GM19397 (cell line): ENCODE measurements around the gene DGKD.

ENCODE experiments used
- ATAC-seq: cut with Tn5 transposase; IDR thresholded peaks from one replicate; pipeline ENCODE4 v1.9.1; 2021; ENCODE audit warnings: mild to moderate bottlenecking, moderate library complexity; ENCODE audit not compliant: unreplicated experiment

Gene DGKD

GRCh38 chr2:233440314-233440713 lies 86.0 kb downstream of the DGKD start:
- no peak for ATAC-seq

GRCh38 chr2:233440714-233441113 lies 86.4 kb downstream of the DGKD start:
- ATAC-seq: no peak

- ATAC-seq: no peak
These were observed 87.1 kb downstream of the DGKD start for GRCh38 chr2:233441161-233442027.

- no peak for ATAC-seq
These were observed 87.7 kb downstream of the DGKD start for GRCh38 chr2:233442028-233442310.

GRCh38 chr2:233443511-233444183 lies 89.4 kb downstream of the DGKD start:
- ATAC-seq: no peak

GRCh38 chr2:233444501-233444900 lies 90.2 kb downstream of the DGKD start:
- ATAC-seq: no peak

GRCh38 chr2:233445152-233445830 lies 91.0 kb downstream of the DGKD start:
- ATAC-seq: no peak

- no peak for ATAC-seq
These were observed 91.8 kb downstream of the DGKD start for GRCh38 chr2:233446121-233446520.

- no peak for ATAC-seq
These were observed 92.5 kb downstream of the DGKD start for GRCh38 chr2:233446606-233447305.

- ATAC-seq: no peak
These were observed 93.4 kb downstream of the DGKD start for GRCh38 chr2:233447506-233448219.

- ATAC-seq: no peak
These were observed 93.9 kb downstream of the DGKD start for GRCh38 chr2:233448220-233448559.

GRCh38 chr2:233448575-233448974 lies 94.3 kb downstream of the DGKD start:
- no peak for ATAC-seq

GRCh38 chr2:233449081-233449901 lies 95.0 kb downstream of the DGKD start:
- no peak for ATAC-seq

GRCh38 chr2:233449921-233450863 lies 95.9 kb downstream of the DGKD start:
- ATAC-seq: no peak

GRCh38 chr2:233450864-233451575 lies 96.7 kb downstream of the DGKD start:
- ATAC-seq: no peak

GRCh38 chr2:233451950-233452349 lies 97.7 kb downstream of the DGKD start:
- ATAC-seq: no peak

- no peak for ATAC-seq
These were observed 99.0 kb downstream of the DGKD start for GRCh38 chr2:233453111-233453915.
